GM10266 (cell line): ENCODE results near the gene FAM209A.

Experiments
- DNase-seq: peaks from one replicate; pipeline ENCODE4 v3.0.0; 2012; ENCODE audit errors: extremely low spot score
- CTCF ChIP-seq: IDR thresholded peaks from 2 replicates; pipeline ENCODE4 v1.5.1; 2012; ENCODE audit warnings: mild to moderate bottlenecking, low read depth; ENCODE audit not compliant: control insufficient read depth, insufficient read depth; ENCODE audit errors: missing control alignments

FAM209A gene

GRCh38 chr20:56566621-56567020 lies 42.1 kb downstream of the FAM209A start:
- no peak for TF ChIP-seq CTCF
- no peak for DNase-seq

GRCh38 chr20:56570832-56571231 lies 46.3 kb downstream of the FAM209A start:
- no peak for DNase-seq
- TF ChIP-seq CTCF = no peak

DNA sequence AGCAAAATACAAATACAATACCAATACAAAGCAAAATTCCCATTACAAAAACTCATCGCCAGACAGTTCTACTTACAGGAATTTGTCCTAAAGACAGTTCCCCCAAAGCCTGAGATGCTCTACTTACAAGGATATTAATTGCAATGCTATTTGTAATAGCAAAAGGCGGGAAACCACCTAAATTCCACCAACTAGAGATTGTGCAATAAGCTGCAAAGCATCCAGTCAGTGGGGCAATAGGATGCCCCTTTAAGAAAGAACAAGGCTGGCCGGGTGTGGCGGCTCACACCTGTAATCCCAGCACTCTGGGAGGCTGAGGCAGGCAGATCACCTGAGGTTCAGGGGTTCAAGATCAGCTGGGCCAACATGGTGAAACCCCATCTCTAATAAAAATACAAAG lies 47.6 kb downstream of the FAM209A start:
- DNase-seq = no peak
- no peak for TF ChIP-seq CTCF

DNA sequence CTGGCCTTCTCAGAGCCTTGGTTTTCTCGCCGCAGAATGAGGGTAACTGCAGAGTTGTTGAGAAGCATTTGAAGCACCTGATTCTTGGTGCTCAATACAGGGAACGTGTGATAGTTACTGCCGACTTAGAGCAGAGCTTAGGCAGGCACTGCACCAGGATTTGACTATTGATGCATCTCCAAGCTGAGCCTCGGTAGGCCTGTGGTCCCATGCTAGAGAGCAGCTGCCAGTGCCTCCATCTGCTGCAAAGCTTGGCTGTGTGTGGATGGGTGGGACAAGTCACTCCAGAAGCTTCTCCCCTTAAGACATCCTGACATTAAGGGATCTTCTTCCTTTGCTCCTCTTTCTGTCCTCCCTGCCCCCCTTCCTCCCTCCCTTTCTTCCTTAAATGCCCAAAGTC lies 49.4 kb downstream of the FAM209A start:
- TF ChIP-seq CTCF = no peak
- no peak for DNase-seq

- TF ChIP-seq CTCF = no peak
Measured at GRCh38 chr20:56574531-56575142, 50.1 kb downstream of the FAM209A start.

DNA sequence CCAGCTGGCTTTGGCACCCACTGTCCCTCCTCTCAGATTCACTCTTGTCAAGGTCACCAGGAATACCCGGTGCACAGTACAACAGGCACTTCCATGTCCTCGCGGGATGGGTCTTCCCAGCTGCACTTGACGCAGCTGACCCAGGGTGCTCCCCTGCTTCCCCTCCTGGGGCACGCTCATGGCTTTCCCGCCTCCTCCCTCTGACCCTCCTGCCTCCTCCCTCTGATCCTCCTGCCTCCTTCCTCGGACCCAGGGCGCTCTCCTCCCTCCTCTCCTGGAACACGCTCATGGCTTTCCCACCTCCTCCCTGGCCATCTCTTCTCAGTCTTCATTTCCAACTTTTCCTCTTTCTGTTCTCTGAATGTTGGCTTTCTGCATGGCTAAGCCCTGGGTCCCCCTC lies 50.6 kb downstream of the FAM209A start:
- no peak for TF ChIP-seq CTCF
- no peak for DNase-seq

More at GRCh38 chr20:56574531-56575142, 50.1 kb downstream of the FAM209A start:
- no peak for DNase-seq
